Inflammatory macrophage treated with lipopolysaccharide for 1 hour (primary cell): ENCODE measurements around the gene GAA.
"Not testable (repeated sequence)": the region's sequence is repeated elsewhere in the genome, so short reads cannot be mapped to it uniquely, and the experiment has no call there.

Experiments
- DNase-seq, 2 donors: peaks; one replicate each; pipeline ENCODE4 v3.0.0-alpha.2; 2020 to 2022

GAA gene

DNA sequence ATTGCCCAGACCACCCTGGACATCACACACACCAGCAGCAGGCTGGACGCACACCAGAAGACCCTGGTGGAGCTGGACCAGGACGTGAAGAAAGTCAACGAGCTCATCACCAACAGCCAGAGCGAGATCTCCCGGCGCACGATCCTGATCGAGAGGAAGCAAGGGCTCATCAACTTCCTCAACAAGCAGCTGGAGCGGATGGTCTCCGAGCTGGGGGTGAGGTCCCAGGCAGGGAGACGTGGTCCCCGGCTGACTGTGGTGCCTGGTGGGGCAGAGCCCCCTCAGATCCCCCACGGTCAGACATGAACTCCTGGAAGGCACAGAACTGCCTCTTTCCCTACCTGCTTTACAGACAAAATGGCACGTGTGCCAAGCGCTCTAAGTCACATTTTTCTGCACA lies 16.6 kb upstream of the GAA start:
- no peak for DNase-seq

DNA sequence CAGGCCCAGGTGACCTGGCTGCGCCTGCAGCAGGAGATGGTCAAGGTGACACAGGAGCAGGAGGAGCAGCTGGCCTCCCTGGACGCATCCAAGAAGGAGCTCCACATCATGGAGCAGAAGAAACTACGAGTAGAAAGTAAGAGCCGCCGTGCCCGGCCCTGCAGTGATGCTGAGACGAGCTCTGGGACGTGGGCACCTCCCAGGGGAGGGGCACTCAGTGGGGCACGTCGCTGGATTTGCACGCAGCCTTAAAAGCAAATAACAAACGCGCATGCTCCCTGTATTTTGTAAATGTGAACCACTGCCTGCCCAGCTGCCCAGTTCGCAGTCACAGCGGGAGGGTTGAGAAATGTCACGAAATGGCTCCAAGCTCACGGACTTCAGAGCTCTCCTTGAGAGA lies 15.3 kb upstream of the GAA start:
- no peak for DNase-seq

DNA sequence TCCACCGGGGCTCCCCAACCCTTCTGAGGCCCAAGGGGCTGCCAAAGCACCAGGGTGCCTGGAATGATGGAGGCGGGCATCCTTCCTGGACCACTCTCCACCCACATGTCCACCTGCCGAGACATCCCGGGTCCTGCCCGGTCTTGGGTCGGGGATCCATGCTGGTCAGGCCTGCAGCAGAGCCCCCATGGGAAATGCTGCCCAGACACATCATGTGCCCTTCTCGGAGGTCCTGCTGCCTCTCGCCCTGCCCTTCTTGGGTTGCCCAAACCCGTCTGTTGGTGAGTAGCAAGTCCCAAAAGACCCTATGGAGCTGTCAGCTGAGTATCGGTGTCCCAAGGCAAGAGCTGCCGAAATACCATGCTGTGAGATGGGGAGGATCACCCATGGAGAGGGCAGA lies 14.8 kb upstream of the GAA start:
- DNase-seq, result no peak

DNA sequence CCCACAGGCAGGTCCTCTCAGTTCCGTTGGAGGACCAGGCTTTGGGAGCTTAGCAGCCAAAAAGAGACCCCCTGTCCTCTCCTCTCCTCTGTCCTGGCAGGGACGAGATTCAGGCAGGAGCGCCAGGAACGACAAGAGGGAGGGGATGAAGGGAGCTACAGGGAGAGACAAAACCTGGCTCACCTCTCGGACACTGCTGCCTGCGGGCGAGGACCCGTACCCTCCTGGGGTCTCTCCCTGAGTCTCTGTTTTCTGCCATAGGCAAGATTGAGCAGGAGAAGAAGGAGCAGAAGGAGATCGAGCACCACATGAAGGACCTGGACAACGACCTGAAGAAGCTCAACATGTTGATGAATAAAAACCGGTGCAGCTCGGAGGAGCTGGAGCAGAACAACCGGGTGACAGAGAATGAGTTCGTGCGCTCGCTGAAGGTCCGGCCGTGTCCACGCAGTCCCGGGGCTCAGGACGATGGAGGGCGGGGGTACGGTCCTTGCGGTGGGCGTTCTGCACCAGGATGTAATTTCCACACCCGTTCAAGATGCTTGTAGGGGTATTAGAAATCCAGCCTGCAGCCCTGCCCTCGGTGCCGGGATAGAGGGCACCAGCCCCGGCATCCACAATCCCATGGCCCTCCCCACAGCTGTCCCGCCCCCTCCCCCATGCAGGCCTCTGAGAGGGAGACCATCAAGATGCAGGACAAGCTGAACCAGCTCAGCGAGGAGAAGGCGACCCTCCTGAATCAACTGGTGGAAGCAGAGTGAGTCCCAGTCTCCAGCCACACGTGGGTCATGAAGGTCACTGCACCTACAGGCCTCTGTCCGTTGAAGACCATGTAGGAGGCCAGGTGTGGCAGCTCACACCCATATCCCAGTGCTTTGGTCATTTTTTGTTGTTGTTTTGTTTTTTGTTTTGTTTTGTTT lies 13.8 kb upstream of the GAA start:
- DNase-seq, result no peak

DNA sequence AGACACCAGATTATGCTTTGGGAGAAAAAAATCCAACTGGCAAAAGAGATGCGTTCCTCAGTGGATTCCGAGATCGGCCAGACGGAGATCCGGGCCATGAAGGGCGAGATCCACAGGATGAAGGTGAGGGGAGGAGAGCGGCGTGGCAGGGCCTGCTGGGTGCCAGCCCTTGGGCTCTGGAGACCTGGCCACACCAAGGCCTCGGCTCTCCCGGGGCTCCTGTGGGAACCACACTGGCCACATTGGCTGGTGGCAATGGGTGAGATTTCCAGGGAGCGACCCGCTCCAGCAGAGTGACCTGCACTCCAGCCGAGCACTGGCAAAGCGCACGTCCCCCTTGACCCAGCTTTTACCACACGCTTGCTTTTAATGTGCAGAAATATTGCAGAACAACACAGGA lies 11.6 kb upstream of the GAA start:
- no peak for DNase-seq

DNA sequence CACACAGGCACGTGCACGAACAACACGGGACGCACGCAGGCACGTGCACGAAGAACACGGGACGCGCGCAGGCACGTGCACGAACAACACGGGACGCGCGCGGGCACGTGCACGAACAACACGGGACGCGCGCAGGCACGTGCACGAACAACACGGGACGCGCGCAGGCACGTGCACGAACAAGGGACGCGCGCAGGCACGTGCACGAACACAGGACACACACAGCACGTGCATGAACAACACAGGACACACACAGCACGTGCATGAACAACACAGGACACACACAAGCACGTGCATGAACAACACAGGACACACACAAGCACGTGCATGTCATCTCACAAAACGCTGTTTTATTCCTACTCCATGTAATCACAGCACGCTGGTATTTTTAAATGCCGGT lies 11.2 kb upstream of the GAA start:
- DNase-seq, result not testable (repeated sequence)

DNA sequence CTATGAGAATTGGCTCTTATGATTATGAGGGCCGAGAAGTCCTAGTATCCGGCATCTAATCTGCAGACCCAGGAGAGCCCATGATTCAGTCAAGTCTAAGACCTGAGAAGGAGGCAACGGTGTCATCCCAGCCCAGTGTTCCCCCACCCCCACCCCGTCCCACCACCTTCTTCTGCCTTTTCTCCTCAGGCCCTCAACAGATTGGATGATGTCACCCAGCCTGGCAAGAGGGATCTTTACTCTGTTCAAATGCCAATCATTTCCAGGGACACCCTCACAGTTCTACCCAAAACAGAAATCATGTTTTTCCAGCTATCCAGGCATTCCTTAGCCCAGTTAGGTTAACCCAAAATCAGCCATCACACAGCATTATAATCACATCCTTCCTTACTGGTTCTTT lies 10.0 kb upstream of the GAA start:
- peak; percentile 22 to 48 for DNase-seq

DNA sequence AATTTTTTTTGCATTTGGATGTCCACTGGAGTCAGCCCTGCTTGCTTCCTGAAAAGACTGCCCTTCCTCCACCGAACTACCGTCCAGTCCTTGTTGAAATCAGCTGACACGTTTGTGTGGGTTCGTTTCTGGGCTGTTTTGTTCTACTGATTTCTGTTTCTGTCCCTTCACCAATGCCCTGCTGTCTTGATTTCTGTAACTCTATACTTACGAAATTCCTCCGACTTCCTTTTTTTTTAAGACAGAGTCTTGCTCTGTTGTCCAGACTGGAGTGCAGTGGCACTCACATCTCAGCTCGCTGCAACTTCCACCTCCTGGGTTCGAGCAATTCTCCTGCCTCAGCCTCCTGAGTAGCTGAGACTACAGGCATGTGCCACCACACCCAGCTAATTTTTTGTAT lies 8.4 kb upstream of the GAA start:
- DNase-seq, result peak; percentile 91 to 97

DNA sequence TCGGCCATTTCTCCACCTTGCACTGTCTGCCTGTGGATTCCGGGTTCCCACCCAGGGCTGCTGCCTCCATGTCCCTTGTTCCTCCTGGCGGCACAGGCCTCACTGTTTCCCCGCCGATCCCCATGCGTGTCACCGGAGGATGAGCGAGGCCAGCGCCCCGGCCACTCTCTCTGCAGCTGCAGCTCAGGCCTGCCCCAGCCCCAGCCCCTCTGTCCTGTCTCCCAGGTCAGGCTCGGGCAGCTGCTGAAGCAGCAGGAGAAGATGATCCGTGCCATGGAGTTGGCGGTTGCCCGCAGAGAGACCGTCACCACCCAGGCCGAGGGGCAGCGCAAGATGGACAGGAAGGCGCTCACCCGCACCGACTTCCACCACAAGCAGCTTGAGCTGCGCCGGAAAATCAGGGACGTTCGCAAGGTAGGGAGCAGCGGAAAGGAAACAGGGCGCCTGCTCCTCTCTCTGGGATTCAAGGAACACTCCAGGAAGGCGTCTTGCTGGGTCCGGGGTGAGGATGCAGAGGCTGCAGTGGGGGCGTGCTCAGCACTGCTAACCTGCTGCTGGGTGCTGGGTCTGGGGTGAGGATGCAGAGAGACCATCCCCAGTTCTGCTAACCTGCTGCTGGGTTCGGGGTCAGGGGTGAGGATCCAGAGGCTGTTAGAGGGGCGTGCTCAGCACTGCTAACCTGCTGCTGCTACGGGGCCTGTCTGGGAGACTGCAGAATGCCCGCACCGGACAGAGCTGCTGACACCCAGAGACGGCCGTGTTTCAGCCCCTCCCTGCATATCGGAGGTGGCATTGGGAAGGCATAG lies 6.1 kb upstream of the GAA start:
- DNase-seq, result no peak

DNA sequence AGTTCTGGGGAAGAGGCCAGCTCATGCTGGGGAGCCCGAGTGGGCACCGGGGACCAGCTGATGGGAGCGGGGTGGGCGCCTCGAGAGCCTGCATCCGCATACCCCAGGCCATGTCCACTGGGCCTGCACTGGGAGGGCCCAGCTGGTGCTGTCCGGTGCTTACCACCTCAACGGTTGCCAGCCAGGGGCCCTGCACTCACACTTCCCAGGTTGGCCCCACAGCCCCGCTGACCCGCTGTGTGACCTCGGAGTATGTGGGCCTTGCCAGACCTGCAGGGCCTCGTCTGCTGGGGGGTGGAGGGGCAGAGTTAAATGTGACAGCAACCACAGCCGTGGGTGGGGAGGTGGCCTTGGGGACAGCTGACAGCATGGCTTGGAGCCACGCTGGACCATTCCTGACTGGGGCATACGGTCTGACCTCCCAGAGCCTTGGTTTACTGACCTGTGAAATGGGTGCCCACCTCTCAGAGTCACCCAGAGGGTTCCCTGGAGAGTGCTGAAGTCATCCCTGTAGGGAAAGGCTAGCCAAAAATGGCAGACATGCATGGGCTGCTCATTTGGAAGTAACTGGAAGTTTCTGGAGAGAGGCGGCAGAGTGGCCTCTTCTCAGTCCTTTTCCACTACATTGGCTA lies 5.4 kb upstream of the GAA start:
- no peak for DNase-seq

DNA sequence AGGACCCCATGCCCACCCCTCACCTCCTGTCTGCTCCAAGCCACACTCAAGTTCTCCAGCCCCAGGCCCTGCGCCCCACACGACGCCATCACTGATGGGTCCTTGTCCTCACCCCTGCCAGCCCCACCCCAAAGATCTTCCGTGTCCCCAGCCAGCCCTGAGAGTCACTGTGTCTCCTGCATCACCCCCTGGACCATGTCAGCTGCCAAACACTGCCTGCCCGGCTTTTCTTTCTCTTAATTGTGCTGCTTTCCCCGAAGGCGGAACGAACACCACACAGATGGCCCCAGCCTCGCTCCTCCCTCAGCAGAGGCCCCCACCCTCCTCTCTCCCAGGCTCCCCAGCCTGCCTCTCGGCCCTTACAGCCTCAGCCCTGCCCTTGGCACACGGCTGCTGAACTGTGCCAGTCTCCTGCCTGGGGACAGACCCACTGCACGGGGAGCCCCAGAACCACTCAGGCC lies 4.8 kb upstream of the GAA start:
- no peak for DNase-seq

DNA sequence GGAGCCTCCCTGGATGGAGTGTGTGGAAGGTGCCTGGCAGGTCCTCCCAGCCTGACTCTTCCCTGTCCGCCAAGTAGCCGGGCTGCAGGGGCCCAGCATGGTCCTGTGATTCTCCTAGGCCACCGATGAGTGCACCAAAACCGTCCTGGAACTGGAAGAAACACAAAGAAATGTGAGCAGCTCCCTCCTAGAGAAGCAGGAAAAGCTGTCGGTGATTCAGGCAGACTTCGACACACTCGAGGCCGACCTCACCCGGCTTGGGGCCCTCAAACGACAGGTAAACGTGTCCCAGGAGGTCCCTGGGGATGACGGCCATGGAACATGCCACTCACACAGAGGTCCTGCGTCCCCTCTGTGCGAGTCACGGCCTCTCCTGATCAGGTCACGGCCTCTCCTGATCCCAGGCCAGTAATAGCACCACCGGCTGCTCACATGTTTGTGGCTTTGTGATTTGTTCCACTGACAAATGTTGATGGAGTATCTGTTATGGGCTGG lies 4.2 kb upstream of the GAA start:
- DNase-seq, result no peak

DNA sequence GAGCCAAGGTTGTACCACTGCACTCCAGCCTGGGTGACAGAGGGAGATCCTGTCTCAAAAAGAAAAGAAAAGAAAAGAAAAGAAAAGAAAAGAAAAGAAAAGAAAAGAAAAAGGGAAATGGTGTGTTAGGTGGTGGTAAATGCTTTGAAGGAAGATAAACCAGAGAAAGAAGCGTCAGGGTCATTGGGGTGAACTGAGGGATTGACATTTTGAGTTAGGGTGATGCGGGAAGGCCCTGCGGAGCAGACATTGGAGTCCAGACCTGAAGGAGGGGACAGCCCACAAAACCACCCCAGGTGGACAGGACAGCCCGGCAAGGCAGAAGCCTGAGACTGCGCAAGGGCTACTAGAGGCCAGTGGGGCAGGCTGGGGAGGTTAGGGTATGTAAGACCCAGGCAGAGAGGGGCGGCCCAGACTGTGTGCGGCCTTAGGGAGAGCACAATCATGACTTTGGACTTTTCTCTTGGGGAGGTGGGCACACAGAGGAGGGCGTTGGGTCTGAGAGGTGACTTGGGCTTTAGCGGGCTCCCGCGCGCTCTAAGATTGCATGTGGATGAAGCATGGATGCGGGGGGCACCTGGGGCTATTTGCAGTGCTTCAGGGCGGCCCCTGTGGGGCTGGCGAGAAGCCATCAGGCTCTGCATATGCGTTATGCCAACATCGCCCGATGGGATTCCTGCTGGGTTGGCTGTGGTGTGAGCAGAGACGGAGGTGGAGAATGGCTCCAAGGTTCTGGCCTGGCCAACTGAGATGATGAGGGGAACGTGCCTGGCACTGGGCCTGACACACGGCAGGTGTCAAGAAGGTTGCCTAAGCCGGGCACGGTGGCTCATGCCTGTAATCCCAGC lies 3.3 kb upstream of the GAA start:
- no peak for DNase-seq

DNA sequence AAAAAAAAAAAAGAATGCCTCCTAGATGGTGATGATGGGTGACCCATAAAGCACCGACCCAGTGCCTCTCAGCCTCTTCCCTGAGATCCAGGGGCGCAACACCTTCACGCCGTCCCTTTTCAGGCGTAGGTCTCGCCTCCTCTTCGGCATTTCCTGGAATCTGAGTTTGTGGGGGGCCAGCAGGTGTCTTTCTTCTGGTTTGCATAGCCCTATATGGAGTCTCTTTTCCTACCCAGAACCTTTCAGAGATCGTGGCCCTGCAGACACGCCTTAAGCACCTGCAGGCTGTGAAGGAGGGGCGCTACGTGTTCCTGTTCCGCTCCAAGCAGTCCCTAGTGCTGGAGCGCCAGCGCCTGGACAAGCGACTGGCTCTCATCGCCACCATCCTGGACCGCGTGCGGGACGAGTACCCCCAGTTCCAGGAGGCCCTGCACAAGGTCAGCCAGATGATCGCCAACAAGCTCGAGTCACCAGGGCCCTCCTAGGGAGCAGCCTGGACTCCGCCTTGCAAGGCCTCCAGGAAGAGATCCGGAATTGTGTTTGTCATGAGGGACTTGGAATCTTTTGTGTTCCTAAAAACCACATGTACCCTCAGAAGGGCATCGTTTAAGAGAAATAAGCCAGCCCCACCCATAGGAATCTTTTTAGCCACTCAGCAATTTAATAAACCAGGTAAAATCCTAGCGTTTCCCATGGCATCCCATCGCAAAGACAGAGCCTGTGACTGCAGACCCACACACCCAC lies 1.9 kb upstream of the GAA start:
- no peak for DNase-seq

DNA sequence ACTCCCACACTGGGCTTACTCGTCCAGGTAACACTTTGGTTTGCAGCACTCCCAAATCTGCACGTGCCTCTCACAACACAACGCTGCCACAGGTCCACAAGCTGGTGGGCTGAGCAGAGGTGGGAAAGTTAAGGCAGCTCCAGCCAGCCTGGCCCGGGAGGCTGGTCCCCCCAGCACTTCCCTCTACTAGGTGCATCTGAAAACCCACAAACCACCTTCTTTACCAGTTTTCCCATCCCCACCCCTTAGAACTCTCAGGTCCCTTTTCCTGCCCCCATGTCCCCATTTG lies 1.4 kb upstream of the GAA start:
- no peak for DNase-seq

DNA sequence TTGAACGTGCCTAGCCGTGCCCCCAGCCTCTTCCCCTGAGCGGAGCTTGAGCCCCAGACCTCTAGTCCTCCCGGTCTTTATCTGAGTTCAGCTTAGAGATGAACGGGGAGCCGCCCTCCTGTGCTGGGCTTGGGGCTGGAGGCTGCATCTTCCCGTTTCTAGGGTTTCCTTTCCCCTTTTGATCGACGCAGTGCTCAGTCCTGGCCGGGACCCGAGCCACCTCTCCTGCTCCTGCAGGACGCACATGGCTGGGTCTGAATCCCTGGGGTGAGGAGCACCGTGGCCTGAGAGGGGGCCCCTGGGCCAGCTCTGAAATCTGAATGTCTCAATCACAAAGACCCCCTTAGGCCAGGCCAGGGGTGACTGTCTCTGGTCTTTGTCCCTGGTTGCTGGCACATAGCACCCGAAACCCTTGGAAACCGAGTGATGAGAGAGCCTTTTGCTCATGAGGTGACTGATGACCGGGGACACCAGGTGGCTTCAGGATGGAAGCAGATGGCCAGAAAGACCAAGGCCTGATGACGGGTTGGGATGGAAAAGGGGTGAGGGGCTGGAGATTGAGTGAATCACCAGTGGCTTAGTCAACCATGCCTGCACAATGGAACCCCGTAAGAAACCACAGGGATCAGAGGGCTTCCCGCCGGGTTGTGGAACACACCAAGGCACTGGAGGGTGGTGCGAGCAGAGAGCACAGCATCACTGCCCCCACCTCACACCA lies 724 bp downstream of the GAA start:
- peak; percentile 46 to 56 for DNase-seq

DNA sequence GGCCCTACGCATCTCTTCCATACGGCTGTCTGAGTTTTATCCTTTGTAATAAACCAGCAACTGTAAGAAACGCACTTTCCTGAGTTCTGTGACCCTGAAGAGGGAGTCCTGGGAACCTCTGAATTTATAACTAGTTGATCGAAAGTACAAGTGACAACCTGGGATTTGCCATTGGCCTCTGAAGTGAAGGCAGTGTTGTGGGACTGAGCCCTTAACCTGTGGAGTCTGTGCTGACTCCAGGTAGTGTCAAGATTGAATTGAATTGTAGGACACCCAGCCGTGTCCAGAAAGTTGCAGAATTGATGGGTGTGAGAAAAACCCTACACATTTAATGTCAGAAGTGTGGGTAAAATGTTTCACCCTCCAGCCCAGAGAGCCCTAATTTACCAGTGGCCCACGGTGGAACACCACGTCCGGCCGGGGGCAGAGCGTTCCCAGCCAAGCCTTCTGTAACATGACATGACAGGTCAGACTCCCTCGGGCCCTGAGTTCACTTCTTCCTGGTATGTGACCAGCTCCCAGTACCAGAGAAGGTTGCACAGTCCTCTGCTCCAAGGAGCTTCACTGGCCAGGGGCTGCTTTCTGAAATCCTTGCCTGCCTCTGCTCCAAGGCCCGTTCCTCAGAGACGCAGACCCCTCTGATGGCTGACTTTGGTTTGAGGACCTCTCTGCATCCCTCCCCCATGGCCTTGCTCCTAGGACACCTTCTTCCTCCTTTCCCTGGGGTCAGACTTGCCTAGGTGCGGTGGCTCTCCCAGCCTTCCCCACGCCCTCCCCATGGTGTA lies 1.5 kb downstream of the GAA start:
- DNase-seq, result no peak

DNA sequence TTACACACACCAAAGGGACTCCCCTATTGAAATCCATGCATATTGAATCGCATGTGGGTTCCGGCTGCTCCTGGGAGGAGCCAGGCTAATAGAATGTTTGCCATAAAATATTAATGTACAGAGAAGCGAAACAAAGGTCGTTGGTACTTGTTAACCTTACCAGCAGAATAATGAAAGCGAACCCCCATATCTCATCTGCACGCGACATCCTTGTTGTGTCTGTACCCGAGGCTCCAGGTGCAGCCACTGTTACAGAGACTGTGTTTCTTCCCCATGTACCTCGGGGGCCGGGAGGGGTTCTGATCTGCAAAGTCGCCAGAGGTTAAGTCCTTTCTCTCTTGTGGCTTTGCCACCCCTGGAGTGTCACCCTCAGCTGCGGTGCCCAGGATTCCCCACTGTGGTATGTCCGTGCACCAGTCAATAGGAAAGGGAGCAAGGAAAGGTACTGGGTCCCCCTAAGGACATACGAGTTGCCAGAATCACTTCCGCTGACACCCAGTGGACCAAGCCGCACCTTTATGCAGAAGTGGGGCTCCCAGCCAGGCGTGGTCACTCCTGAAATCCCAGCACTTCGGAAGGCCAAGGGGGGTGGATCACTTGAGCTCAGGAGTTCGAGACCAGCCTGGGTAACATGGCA lies 2.2 kb downstream of the GAA start:
- no peak for DNase-seq

DNA sequence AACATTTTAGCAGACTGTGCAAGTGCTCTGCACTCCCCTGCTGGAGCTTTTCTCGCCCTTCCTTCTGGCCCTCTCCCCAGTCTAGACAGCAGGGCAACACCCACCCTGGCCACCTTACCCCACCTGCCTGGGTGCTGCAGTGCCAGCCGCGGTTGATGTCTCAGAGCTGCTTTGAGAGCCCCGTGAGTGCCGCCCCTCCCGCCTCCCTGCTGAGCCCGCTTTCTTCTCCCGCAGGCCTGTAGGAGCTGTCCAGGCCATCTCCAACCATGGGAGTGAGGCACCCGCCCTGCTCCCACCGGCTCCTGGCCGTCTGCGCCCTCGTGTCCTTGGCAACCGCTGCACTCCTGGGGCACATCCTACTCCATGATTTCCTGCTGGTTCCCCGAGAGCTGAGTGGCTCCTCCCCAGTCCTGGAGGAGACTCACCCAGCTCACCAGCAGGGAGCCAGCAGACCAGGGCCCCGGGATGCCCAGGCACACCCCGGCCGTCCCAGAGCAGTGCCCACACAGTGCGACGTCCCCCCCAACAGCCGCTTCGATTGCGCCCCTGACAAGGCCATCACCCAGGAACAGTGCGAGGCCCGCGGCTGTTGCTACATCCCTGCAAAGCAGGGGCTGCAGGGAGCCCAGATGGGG lies 3.1 kb downstream of the GAA start:
- no peak for DNase-seq
